HG03039 (cell line): ENCODE data around the gene SGSH.

Experiments used
- ATAC-seq: cut with Tn5 transposase; IDR thresholded peaks from one replicate; pipeline ENCODE4 v1.9.1; 2021; ENCODE audit warnings: mild to moderate bottlenecking, moderate library complexity; ENCODE audit not compliant: unreplicated experiment

SGSH gene

GRCh38 chr17:80227666-80228065 lies 7.5 kb upstream of the SGSH start:
- no peak for ATAC-seq

GRCh38 chr17:80227156-80227555 lies 7.0 kb upstream of the SGSH start:
- no peak for ATAC-seq

- ATAC-seq: no peak
Observed at GRCh38 chr17:80225230-80225629, 5.1 kb upstream of the SGSH start.

- no peak for ATAC-seq
Observed at GRCh38 chr17:80224683-80225082, 4.5 kb upstream of the SGSH start.

GRCh38 chr17:80223838-80224497 lies 3.8 kb upstream of the SGSH start:
- ATAC-seq: no peak

- ATAC-seq: no peak
Observed at GRCh38 chr17:80223142-80223815, 3.1 kb upstream of the SGSH start.

- no peak for ATAC-seq
Observed at GRCh38 chr17:80222376-80223141, 2.4 kb upstream of the SGSH start.

GRCh38 chr17:80221351-80222105 lies 1.4 kb upstream of the SGSH start:
- no peak for ATAC-seq

- ATAC-seq: no peak
Observed at GRCh38 chr17:80220736-80221215, 643 bp upstream of the SGSH start.

- ATAC-seq: no peak
Observed at GRCh38 chr17:80219763-80220053, 425 bp downstream of the SGSH start.

- ATAC-seq: peak; percentile 39
Observed at GRCh38 chr17:80219013-80219762, 945 bp downstream of the SGSH start.

- no peak for ATAC-seq
Observed at GRCh38 chr17:80218391-80218790, 1.7 kb downstream of the SGSH start.

- ATAC-seq: no peak
Observed at GRCh38 chr17:80217703-80218362, 2.3 kb downstream of the SGSH start.

- no peak for ATAC-seq
Observed at GRCh38 chr17:80216473-80217456, 3.4 kb downstream of the SGSH start.

- no peak for ATAC-seq
Observed at GRCh38 chr17:80214878-80215210, 5.3 kb downstream of the SGSH start.

GRCh38 chr17:80214012-80214877 lies 5.9 kb downstream of the SGSH start:
- ATAC-seq: no peak

- ATAC-seq: no peak
Observed at GRCh38 chr17:80213643-80213975, 6.5 kb downstream of the SGSH start.

GRCh38 chr17:80212962-80213642 lies 7.0 kb downstream of the SGSH start:
- ATAC-seq: no peak
